Progenitor cell of endocrine pancreas (in vitro differentiated cells): ENCODE results near the gene FAM83C. TPM values are rescaled to one million over a fixed set of nuclear protein-coding genes. Genes with fewer than 3 reads are reported as not detected.

Source experiments
- DNase-seq: peaks from one replicate; pipeline ENCODE4 v3.0.0; 2021; ENCODE audit warnings: low spot score; ENCODE audit not compliant: unreplicated experiment
- H3K27ac Mint-ChIP-seq: 2 replicates; pipeline ENCODE4 v1.8.0; 2021; ENCODE audit warnings: mild to moderate bottlenecking, moderate library complexity, mixed read lengths
- H3K27me3 Mint-ChIP-seq: 2 replicates; pipeline ENCODE4 v1.8.0; 2021; ENCODE audit warnings: mixed read lengths
- H3K36me3 Mint-ChIP-seq: 2 replicates; pipeline ENCODE4 v1.8.0; 2022; ENCODE audit warnings: mixed read lengths; ENCODE audit not compliant: insufficient read depth
- H3K4me1 Mint-ChIP-seq: 2 replicates; pipeline ENCODE4 v1.8.0; 2021; ENCODE audit warnings: low read depth, mixed read lengths
- H3K4me3 Mint-ChIP-seq: 2 replicates; pipeline ENCODE4 v1.8.0; 2021; ENCODE audit warnings: low read depth, mild to moderate bottlenecking, moderate library complexity, mixed read lengths
- H3K9me3 Mint-ChIP-seq: 2 replicates; pipeline ENCODE4 v1.8.0; 2021; ENCODE audit warnings: low read depth, mixed read lengths
- CTCF ChIP-seq: fragments of 200-600 bp; sonication (generic); IDR thresholded peaks from one replicate; pipeline ENCODE4 v1.5.0; 2021; ENCODE audit warnings: antibody characterized with exemption, mild to moderate bottlenecking; ENCODE audit not compliant: unreplicated experiment
- total RNA-seq: library from RNA; stranded (reverse); gene quantifications from 2 replicates; pipeline ENCODE4 v1.2.1, GENCODE V29; 2021

Gene FAM83C
- total RNA-seq, 1 donor from 2014 or later = not detected

- H3K9me3 Mint-ChIP-seq = no peaks in the 10 kb centered on the region
- no peak for DNase-seq
- no peak overlapping the region for H3K4me3 Mint-ChIP-seq
- H3K27me3 Mint-ChIP-seq = no peaks in the 10 kb centered on the region
- H3K36me3 Mint-ChIP-seq = peaks cover 8% of the 10 kb centered on the region
- no peak for TF ChIP-seq CTCF
- H3K4me1 Mint-ChIP-seq = peaks cover 7% of the 10 kb centered on the region
- no peak overlapping the region for H3K27ac Mint-ChIP-seq
Observed at GRCh38 chr20:35274172-35275092, 17.8 kb downstream of the FAM83C start.

GRCh38 chr20:35273449-35274171 is 18.6 kb downstream of the FAM83C start:
- Mint-ChIP-seq H3K27me3 (no peaks in the 10 kb centered on the region), H3K4me1 (peaks cover 7% of the 10 kb centered on the region), H3K4me3 (no peak overlapping the region), H3K9me3 (no peaks in the 10 kb centered on the region), H3K36me3 (peaks cover 7% of the 10 kb centered on the region), H3K27ac (no peak overlapping the region)
- TF ChIP-seq CTCF = no peak
- DNase-seq = no peak

GRCh38 chr20:35271904-35272303 is 20.3 kb downstream of the FAM83C start:
- Mint-ChIP-seq H3K4me1 (peaks cover 2% of the 10 kb centered on the region), H3K4me3 (no peak overlapping the region), H3K9me3 (peaks cover 3% of the 10 kb centered on the region), H3K27ac (no peak overlapping the region), H3K27me3 (no peaks in the 10 kb centered on the region), H3K36me3 (peaks cover 8% of the 10 kb centered on the region)
- no peak for TF ChIP-seq CTCF
- no peak for DNase-seq

GRCh38 chr20:35271073-35271882 is 20.9 kb downstream of the FAM83C start:
- no peak for TF ChIP-seq CTCF
- peaks cover 2% of the 10 kb centered on the region for H3K4me1 Mint-ChIP-seq
- H3K4me3 Mint-ChIP-seq = no peak overlapping the region
- no peak overlapping the region for H3K27ac Mint-ChIP-seq
- H3K36me3 Mint-ChIP-seq = peaks cover 10% of the 10 kb centered on the region
- no peaks in the 10 kb centered on the region for H3K27me3 Mint-ChIP-seq
- no peak for DNase-seq
- peaks cover 7% of the 10 kb centered on the region for H3K9me3 Mint-ChIP-seq
